ENCODE results near the gene TAP2. TPM values are rescaled to one million over a fixed set of nuclear protein-coding genes. Genes with fewer than 3 reads are reported as not detected.

The TAP2 gene
- total and polyA plus RNA-seq, 2 donors from 2014 or later, result 25.4 to 37.6 TPM

- no peaks in the 10 kb centered on the region for H3K9me3 ChIP-seq (ENCODE audit: control insufficient read depth in 2 of 3, insufficient read depth in 1 of 3, low read length in 3 of 3)
- H3K36me3 ChIP-seq (ENCODE audit: control insufficient read depth in 2 of 3, insufficient read depth in 3 of 3, low read length in 3 of 3), result peaks cover 0 to 19% (median 13%) of the 10 kb centered on the region in 3 donors
- H3K27ac ChIP-seq (ENCODE audit: low read depth in 2 of 2, low read length in 2 of 2), result peak within 1 kb of the TSS; percentile 97 to 99
- FAIRE-seq (no peak), DNase-seq (peak; percentile 90 to 98 (median 95))
- peak within 1 kb of the TSS; percentile 80 to 93 (median 93) for H3K9ac ChIP-seq (ENCODE audit: low read length in 3 of 3)
- H3K4me3 ChIP-seq (ENCODE audit: low read length in 3 of 3), result peak within 1 kb of the TSS; percentile 88 to 93 (median 89)
- H3K27me3 ChIP-seq (ENCODE audit: control insufficient read depth, insufficient read depth, low read length), result peaks cover 7% of the 10 kb centered on the region
- intact Hi-C loops (cut with DNase I), result no loop called here
- peak; percentile 72 for TF ChIP-seq CTCF (IDR thresholded peaks at IDR 0.05; ENCODE audit: borderline replicate concordance, extremely low read depth, insufficient read depth)
- H3K4me1 ChIP-seq (ENCODE audit: control insufficient read depth in 2 of 3, insufficient read depth in 2 of 3, low read depth in 1 of 3, low read length in 3 of 3), result peaks cover 0 to 11% (median 4%) of the 10 kb centered on the region in 3 donors
These were observed 15.2 kb upstream of the TAP2 start, which contains the start of the genes PSMB9 and TAP1 for GRCh38 chr6:32853541-32854375. TSS of gene PSMB9 (plus strand) at chr6:32854192. CDS start at chr6:32854230, 38 bp downstream. TSS of gene TAP1 (minus strand) at chr6:32853704. CDS start at chr6:32853636, 68 bp downstream.

GRCh38 chr6:32852844-32853540 lies 14.5 kb upstream of the TAP2 start:
- no peak for FAIRE-seq
- peaks cover 0 to 24% (median 20%) of the 10 kb centered on the region in 3 donors for H3K36me3 ChIP-seq (ENCODE audit: control insufficient read depth in 2 of 3, insufficient read depth in 3 of 3, low read length in 3 of 3)

More at GRCh38 chr6:32852844-32853540, 14.5 kb upstream of the TAP2 start:
- H3K4me3 ChIP-seq (ENCODE audit: low read length in 3 of 3), result peak overlapping the region; percentile 88 to 93 (median 89)
- intact Hi-C loops (cut with DNase I), result no loop called here
- H3K27ac ChIP-seq (ENCODE audit: low read depth in 2 of 2, low read length in 2 of 2), result peak overlapping the region; percentile 97 to 99
- peaks cover 7% of the 10 kb centered on the region for H3K27me3 ChIP-seq (ENCODE audit: control insufficient read depth, insufficient read depth, low read length)
- no peak for TF ChIP-seq CTCF (IDR thresholded peaks at IDR 0.05; ENCODE audit: borderline replicate concordance, extremely low read depth, insufficient read depth)
- peaks cover 0 to 11% (median 4%) of the 10 kb centered on the region in 3 donors for H3K4me1 ChIP-seq (ENCODE audit: control insufficient read depth in 2 of 3, insufficient read depth in 2 of 3, low read depth in 1 of 3, low read length in 3 of 3)
- peak in 4 of 5 donors; percentile 39 to 88 (median 52) for DNase-seq
- H3K9me3 ChIP-seq (ENCODE audit: control insufficient read depth in 2 of 3, insufficient read depth in 1 of 3, low read length in 3 of 3), result no peaks in the 10 kb centered on the region
- H3K9ac ChIP-seq (ENCODE audit: low read length in 3 of 3), result peak overlapping the region; percentile 80 to 93 (median 93)

Measured in kidney (tissue), 14 donors.